Left colon (tissue), 2 donors: ENCODE results near the gene TMEM238. TPM values are rescaled to one million over a fixed set of nuclear protein-coding genes. Genes with fewer than 3 reads are reported as not detected.

Experiments used
- ATAC-seq: fragments of 200-7000 bp; cut with Tn5 transposase; one replicate; pipeline ENCODE4 v1.9.1; 2020; ENCODE audit warnings: mild to moderate bottlenecking, moderate library complexity
- DNase-seq, 2 donors: peaks; one replicate each; pipeline ENCODE4 v3.0.0-alpha.2; 2020
- intact Hi-C, 2 donors: fragments of 100-400 bp; cut with DNase I in 1 of 2; cut with micrococcal nuclease in 1 of 2; formaldehyde crosslinking; loops; one replicate each; pipeline versions ENCODE4 v1.11.2 to v1.14.0; 2022; cut with DNase I, micrococcal nuclease
- total RNA-seq, 2 donors: library from RNA; stranded (reverse); fragmentation: NEBNext Ultra II Directional; extraction: Animal tissue kit (Norgen Biotek cat#: 25700); gene quantifications; one replicate each; pipeline ENCODE4 v1.2.1, GENCODE V29; 2021
- donor health status: DM: no; HTN: no; CAD: no.
- donor health status: DM: yes; HTN: yes; CAD: no.

Gene TMEM238
- total RNA-seq, 2 donors from 2014 or later: 83.4 to 89.4 TPM

DNA sequence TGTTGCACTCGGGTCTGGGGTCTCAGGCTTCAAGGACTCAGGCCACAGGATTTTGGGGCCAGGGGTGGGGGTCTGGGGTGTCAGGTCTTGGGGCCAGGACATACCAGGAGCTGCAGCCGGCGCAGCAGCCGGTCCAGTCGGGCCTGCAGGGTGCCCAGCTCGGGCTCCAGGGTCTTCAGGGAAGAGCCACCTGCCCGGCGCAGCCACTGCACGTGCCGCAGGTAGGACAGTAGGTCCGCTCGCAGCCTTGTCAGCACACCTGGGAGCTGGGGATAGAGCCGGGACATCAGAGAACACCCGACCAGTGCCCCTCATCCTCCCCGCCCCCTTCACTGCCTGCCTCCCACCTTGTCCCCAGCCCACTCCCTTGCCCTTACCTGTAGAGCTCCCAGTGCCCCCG lies 16.0 kb downstream of the TMEM238 start:
- no peak for ATAC-seq
- DNase-seq: no peak
- intact Hi-C loops: no loop called here

DNA sequence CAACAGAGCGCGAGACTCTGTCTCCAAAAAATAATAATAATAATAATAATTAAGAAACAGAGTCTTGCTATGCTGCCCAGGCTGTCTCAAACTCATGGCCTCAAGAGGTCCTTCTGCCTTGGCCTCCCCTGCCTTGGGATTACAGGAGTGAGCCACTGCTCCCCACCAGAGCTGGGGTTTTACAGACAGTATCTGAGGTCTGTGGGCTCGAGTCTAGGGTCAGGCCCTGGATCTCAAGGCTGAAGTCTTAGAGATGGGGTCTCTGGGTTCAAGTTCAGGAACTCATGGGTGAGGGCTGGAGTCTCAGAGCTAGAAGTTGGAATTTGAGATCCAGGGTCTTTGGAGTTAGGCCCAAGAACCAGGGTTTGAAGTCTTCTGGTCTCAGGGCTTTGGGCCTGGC lies 17.3 kb downstream of the TMEM238 start:
- intact Hi-C loops: no loop called here
- no peak for DNase-seq
- no peak for ATAC-seq

DNA sequence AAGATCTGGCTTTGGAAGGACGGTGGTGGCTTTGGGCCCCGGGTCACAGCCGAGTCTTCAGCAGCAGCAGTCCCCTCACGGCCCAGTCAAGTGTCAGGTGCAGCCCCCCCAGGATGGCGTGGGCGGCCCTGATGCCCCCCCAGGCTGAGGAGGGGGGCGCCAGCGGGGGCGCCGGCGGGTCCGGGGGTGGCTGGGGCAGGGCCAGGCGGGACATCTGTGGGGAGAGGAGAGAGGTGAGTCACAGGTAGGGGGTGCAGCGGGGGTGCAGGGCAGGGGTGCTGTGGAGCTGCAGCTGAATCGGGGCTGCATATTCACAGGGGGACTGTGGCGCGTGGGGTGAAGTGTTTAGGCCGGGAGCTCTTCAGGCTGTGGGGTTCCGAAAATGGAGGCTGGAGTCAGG lies 18.1 kb downstream of the TMEM238 start:
- intact Hi-C loops: no loop called here
- DNase-seq (no peak), ATAC-seq (no peak)

DNA sequence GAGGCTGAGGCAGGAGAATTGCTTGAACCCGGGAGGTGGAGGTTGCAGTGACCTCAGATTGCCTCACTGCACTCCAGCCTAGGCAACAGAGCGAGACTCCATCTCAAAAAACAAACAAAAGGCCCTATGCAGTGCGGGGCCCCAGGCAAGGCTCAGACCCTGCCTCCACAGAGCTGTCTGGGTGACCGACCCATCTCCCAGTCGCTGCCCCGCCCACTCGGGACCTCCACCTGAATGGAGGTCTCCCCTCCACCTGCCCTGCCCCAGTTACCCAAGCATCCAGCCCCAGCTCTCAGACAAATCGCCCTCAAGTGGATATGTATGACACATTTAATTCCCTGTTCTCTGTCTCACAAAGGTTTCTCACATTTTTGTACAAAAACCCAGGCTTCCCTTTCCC lies 18.8 kb downstream of the TMEM238 start:
- no peak for ATAC-seq
- intact Hi-C loops: no loop called here
- no peak for DNase-seq

- no peak for DNase-seq
- intact Hi-C loops: no loop called here
- no peak for ATAC-seq
These were observed 20.9 kb downstream of the TMEM238 start, which contains the start of gene GARIN5B for GRCh38 chr19:55362990-55363716. TSS of gene GARIN5B (minus strand) at chr19:55363260. CDS start at chr19:55363066, 194 bp downstream.

DNA sequence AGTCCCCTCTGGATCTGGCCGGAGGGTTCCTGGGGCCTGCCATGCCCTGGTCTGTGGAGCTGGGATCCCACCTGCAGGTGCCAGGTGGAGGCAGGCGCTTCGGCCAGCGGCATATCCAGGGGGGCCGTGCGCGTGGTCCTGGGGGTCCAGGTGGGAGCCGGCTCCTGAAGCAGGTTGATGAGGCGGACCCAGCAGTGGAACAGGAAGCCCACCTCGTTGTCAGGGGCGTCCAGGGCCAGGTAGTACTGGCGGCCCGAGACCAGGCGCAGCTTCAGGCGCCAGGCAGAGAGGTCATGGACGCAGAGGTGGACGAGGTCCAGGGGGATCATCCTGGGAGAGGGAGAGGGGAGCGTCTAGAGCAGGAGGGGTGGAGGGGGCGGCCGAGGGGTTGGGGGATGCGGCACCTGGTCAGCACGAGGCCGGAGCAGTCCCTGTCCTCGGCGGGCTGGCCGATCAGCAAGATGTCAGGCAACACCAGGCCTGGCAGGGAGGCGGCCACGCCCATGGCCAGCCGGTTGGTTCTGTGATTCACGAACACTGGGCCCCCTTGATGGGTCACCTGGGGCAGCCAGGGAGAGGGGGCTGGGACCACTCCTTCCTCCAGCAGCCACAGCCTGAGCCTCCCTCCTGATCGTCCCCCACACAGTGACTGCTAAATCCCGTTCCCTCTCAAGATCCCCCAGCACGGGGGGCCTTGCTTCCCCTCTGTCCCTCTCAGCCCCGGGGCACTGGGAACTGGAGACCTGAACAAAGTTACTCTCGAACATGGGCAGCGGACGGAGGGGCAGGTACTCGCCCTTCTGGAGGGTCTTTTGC lies 21.7 kb downstream of the TMEM238 start:
- ATAC-seq (no peak), DNase-seq (no peak)
- intact Hi-C loops: no loop called here

DNA sequence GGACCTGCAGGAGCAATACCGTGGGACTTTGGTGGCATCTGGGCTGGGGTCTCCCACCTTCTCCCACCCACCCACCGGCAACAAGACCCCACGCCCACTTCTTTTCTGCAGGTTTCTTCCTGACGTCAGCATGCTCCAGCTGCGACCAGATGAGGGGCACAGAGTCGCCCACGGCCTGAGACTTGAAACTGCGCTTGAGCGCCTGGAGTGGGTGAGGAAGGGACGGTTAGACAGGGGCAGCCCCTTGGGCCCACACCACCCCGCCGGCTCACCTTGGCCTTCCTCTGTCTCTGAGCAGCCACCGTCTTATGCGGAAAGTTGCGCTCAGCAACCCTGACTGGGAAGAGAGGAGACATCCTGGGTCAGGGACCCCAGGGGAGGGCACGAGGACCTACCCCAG lies 23.2 kb downstream of the TMEM238 start:
- ATAC-seq (no peak), DNase-seq (no peak)
- intact Hi-C loops: no loop called here

DNA sequence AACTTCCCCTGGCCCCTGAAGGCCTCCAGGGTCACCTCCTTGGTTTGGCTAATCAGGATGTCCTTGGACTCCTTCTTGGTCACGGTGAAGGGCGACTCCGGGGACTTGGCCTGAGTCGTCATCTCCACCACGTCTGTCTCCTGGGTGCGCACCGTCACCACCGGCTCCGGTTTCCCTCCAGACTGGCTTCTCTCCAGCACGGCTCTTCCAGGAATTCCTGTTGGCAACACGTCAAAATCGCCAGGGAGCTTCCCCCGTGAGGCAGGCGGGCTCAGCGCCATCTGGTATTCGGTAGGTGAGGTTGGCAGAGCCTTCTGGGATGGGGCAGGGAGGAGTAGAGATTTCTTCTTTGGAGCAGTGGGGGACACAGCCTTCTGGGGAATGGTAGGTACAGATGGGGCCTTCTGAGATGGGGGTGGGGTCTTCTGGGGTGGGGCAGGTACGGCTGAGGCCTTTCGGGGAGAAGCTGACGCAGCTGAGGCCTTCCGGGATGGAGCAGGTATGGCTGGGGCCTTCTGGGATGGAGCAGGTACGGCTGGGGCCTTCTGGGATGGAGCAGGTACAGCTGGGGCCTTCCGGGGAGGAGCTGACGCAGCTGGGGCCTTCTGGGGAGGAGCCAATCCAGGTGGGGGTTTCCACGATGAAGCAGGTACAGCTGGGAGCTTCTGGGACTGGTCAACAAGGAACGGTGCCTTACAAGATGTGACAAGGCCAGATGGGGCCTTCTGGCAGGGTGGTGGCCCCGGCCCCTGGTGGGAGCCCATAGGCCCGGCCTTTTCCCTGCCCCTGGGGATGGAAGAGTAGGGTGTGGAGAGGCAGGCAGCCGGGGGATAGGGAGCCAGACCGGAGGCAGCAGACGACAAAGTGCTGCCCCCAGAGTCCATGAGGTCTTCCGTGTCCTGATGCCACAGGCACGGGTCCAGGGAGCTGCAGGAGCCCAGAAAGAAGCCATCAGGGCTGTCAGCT lies 24.9 kb downstream of the TMEM238 start:
- no peak for DNase-seq

GRCh38 chr19:55358493-55358892 lies 25.6 kb downstream of the TMEM238 start:
- ATAC-seq (no peak), DNase-seq (no peak)
- intact Hi-C loops: no loop called here

More for the DNA sequence above, 24.9 kb downstream of the TMEM238 start:
- intact Hi-C loops: no loop called here
- ATAC-seq: no peak

DNA sequence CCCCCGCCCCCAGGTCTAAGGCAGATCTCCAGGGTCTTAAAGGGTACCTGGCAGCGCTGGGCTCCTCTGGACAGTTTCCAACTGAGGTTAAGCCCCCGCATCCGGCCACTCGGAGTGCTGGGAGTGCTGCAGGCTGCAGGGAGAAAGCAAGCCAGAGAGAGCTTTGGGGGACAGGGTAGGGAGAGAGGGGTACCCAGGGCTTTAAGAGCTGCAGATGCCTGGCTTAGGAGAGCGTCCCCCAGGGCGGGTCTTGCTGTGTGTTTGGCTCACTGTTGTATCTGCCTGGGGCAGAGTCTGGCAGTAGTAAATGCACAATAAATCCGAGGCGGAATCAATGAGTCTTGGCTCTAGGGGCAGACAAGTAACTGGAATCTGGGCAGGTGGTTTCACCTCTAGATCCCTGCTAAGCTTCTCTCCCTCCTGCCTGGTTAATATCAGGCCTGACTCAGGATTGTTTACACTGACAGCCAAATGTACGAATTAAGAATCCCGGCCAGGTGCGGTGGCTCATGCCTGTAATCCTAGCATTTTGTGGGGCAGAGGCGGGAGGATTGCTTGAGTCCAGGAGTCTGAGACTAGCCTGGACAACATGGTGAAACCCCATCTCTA lies 28.8 kb downstream of the TMEM238 start:
- intact Hi-C loops: no loop called here
- ATAC-seq (peak; percentile 24), DNase-seq (peak in 1 of 2 donors; percentile 45)

- ATAC-seq (peak; percentile 13), DNase-seq (no peak)
- intact Hi-C loops: no loop called here
These were observed 29.3 kb downstream of the TMEM238 start, which contains the start of gene COX6B2 for GRCh38 chr19:55354698-55355212. TSS of gene COX6B2 (minus strand) at chr19:55354719. CDS start at chr19:55354521, 198 bp downstream.

DNA sequence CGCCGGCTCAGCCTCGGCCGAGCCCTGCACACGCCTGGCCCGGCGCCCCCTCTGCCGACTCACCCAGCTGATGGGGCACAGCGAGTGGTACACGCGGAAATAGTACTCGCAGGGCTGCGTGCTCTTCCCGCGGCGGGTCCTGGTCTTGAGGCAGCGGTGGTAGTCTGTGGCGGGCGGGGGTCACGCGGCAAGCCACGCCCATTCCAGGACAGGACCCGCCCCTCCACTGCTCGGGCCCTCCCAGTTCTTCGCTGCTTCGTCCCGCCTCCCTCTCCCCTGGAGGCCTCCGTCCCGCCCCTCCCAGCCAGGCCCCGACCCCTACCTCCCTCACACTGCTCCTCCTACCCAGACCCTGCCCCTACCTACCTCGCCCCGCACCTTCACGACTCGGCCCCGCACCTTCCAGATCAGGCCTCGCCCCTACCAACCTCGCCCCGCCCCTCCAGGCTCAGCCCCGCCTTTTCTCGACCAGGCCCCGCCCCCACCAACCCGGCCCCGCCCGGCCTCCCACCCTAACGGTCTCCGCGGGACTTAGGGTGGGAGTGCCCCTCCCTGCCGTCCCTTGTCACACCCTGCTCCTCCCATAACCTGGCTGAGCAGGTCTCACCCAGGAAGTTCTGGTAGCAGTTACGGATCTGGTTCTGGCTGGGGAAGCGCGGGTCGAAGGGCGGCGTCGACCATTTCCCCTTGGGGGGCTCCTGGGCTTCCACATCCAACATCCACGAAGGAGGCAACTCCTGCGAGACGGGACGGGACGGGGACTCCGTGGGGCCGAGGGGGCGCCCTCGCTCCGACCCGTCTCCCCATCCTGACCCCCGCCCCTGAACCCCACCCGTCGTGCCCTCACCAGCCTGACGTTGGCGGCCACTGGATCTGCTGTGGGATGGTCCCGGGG lies 30.0 kb downstream of the TMEM238 start:
- intact Hi-C loops: no loop called here
- DNase-seq (peak; percentile 78 to 82), ATAC-seq (peak; percentile 82)

DNA sequence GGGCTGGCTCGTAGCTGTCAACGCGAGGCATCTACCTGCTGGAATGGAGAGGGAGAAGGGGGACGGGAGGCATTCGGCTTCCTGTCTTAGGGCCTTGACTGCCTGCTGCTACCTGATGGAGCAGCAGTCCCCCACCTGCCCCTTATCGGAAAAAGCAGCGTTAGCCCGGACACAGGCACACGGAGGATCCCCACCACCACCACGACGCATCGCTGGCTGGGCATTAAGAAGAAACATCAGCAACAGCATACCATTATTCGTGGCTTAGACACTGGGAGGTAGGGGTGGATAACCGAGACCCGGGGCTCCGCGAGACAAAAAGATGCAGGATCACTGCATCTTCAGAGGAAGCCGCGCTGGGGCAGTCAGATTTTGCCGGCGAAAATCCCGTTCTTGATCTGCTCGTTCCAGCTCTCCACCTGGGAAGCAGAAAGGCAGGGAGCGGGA lies 30.7 kb downstream of the TMEM238 start:
- ATAC-seq (no peak), DNase-seq (no peak)
- intact Hi-C loops: no loop called here

- no peak for ATAC-seq
- DNase-seq: no peak
- intact Hi-C loops: no loop called here
These were observed 31.4 kb downstream of the TMEM238 start for GRCh38 chr19:55352549-55353145.

DNA sequence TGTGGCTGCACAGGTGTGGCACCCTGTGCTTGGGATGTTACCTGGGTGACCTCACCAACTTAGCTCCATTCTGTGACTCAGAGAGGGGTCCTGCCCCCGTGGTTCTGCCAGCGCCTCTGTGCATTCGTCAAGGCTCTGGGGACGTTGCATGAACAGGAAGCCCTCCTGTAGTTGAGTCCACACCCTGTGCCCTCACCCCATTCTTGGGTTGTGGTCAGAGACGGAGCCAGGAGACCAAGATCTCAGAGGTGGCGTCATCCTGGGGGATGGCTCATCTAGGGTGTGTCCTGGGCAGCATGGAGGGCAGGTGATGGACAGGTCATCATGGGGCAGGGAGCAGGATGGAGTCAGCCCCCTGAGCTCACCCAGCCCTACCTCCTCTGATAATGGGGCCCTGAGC lies 32.1 kb downstream of the TMEM238 start:
- intact Hi-C loops: no loop called here
- DNase-seq (no peak), ATAC-seq (no peak)

GRCh38 chr19:55350620-55351315 lies 33.3 kb downstream of the TMEM238 start:
- DNase-seq (no peak), ATAC-seq (peak; percentile 32)
- intact Hi-C loops: no loop called here
